ENCODE measurements around the gene IL17C. TPM values are rescaled to one million over a fixed set of nuclear protein-coding genes. Genes with fewer than 3 reads are reported as not detected.
A peak's percentile ranks its signal among the peaks of the same experiment; 100 is the strongest.

IL17C gene
- total RNA-seq, 2 donors from 2014 or later = not detected

DNA sequence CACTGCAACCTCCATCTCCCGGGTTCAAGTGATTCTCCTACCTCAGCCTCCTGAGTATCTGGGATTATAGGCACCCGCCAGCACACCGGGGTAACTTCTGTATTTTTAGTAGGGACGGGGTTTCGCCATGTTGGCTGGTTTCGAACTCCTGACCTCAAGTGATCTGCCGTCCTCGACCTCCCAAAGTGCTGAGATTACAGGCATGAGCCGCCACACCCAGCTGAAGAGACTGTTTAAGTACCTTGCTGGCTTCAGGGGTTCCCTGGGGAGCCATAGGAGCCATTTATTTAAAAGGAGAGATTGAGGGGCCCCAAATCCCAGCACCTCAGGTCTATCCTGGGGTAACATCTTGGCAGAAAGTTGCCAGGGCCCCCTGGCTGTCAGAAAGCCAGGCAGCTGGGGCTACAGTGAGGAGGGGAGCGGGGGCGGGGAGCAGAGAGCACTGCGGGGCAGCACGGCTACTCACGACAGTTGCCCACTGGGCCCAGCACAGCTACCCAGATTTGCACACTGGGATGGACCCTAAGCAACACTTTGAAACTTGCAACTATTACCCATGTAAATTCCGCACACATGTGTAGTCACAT is 46.3 kb downstream of the IL17C start:
- TF ChIP-seq CTCF (IDR thresholded peaks at IDR 0.05) = no peak
- H3K27me3 ChIP-seq = peaks cover 7% of the 10 kb centered on the region
- H3K36me3 ChIP-seq = no peaks in the 10 kb centered on the region
- intact Hi-C loops (cut with DNase I) = no loop called here
- no peaks in the 10 kb centered on the region for H3K9me3 ChIP-seq
- H3K4me3 ChIP-seq = no peak overlapping the region
- H3K4me1 ChIP-seq = peaks cover 13% of the 10 kb centered on the region
- no peak for DNase-seq
- peak overlapping the region in 1 of 2 donors; percentile 40 for H3K9ac ChIP-seq (ENCODE audit: low read depth in 2 of 2, low read length in 2 of 2)
- no peak overlapping the region for H3K27ac ChIP-seq

DNA sequence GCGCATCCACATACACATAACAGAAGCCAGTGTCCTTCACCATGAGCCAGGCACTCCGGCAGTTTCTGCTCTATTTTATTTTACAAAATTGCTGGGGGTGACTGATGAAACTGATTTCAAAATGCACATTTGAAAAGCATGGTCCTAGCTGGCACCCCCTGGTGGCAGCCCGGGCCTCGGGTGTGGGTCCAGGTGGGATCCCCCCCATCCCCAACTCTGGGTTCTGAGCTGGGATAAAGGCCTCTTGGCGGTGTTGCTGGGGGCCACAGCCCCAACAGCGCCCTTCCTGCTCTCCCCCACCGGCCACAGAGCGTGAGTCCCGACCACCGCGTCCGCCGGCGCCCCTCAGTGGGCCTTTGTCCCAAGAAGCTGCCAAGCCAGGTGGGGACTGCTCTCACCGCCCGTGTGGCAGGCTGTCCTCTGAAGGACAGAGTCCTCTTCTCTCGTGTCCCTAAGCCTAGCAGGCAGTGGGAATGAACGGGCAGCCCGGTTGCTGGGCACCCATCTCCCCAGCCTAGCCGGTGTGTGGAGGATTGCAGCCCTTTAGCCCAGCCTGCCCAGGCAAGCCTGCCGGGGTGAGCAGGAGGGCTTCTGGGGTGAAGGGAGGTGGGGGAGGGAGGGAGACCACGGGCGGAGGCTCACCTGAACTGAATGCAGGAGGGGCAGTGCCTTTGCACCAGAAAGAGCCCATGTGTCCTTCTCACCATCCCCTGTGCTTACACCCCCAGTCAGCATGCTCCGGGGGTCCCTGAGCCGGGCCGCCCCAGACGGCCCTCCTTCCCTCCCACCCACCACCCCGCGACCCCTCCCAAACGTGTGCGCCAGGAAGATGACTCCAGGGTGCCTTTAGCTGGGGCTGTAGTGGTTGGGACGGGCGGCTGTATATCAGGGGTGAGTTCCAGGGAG is 47.0 kb downstream of the IL17C start:
- peak overlapping the region; percentile 56 for H3K4me3 ChIP-seq
- H3K27ac ChIP-seq = no peak overlapping the region
- peak; percentile 24 for TF ChIP-seq CTCF (IDR thresholded peaks at IDR 0.05)
- peaks cover 7% of the 10 kb centered on the region for H3K27me3 ChIP-seq
- H3K4me1 ChIP-seq = peaks cover 13% of the 10 kb centered on the region
- peak overlapping the region; percentile 40 to 46 for H3K9ac ChIP-seq (ENCODE audit: low read depth in 2 of 2, low read length in 2 of 2)
- H3K36me3 ChIP-seq = no peaks in the 10 kb centered on the region
- H3K9me3 ChIP-seq = no peaks in the 10 kb centered on the region
- DNase-seq = no peak
- intact Hi-C loops (cut with DNase I) = no loop called here

DNA sequence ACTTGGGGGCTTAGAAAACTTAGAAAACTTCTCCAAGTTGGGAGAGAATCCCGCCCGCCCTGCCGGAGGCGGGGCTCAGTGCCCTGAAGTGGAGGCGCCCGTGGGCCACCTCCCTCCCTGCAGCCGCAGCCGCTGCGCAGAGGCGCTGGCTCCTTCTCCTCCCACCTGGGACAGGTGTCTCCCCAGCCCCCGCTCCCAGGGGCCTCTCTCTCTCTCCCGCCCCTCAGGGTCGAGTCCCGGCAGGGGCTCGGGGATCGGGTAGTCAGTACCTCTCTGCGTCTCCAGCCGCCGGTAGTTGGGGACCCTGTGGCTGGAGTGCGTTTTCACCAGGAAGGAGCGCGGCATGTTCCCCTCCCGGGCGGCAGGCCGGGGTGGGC is 47.7 kb downstream of the IL17C start:
- DNase-seq = no peak
- Histone ChIP-seq H3K9ac (ENCODE audit: low read depth in 2 of 2, low read length in 2 of 2) (peak overlapping the region; percentile 40 to 46), H3K27ac (no peak overlapping the region), H3K27me3 (peaks cover 7% of the 10 kb centered on the region), H3K4me3 (peak overlapping the region; percentile 56), H3K4me1 (peaks cover 13% of the 10 kb centered on the region), H3K36me3 (no peaks in the 10 kb centered on the region), H3K9me3 (no peaks in the 10 kb centered on the region)
- intact Hi-C loops (cut with DNase I) = no loop called here
- TF ChIP-seq CTCF (IDR thresholded peaks at IDR 0.05) = no peak

DNA sequence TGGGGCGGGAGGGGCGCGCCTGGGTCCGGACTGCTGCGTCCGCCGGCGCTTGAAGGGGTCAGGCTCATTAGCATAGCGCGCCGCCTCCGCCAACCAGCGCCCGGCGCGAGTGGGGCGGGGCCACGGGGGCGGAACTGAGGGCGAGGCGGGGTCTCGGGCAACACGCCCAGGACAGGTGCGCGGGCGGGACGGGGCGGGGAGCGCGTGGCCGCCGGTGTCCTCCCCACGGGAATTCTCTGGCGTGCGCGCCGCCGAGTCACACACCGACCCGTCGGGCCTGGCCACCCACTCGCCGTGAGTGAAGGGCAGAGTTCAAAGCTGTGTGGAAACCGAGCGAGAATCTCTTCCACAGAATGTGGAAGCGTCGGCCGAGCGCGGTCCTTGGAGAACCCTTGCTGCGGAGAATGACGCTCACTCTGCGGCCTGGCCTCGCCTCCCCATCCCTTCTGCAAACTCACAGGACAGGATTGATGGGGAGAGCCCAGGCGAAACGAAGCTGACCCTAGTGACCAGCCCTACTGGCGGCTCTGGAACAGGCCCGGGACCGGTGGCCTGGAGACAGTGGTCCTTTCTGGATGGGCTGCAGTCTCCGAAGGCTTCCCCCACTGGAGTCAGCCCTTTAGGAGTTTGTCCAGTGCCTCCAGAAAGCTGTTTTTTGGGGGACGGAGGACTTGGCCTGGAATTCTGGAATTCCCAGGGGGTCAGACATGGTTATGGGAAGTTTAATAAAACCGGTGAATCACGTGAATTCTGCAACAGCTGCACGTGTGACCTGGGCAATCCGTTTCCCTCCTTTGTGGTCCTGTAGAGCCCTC is 48.3 kb downstream of the IL17C start, which contains the start of gene SNAI3:
Gene SNAI3 (minus strand): TSS at position 69 of the 815 bp plus-strand sequence. CDS start 101 bp downstream, outside the sequence.
- Histone ChIP-seq H3K27me3 (peaks cover 7% of the 10 kb centered on the region), H3K4me3 (peak within 1 kb of the TSS; percentile 56), H3K4me1 (peaks cover 13% of the 10 kb centered on the region), H3K9ac (ENCODE audit: low read depth in 2 of 2, low read length in 2 of 2) (peak within 1 kb of the TSS; percentile 40 to 46), H3K36me3 (no peaks in the 10 kb centered on the region), H3K27ac (no peak within 1 kb of the TSS), H3K9me3 (no peaks in the 10 kb centered on the region)
- peak; percentile 95 for DNase-seq
- intact Hi-C loops (cut with DNase I) = no loop called here
- no peak for TF ChIP-seq CTCF (IDR thresholded peaks at IDR 0.05)

GRCh38 chr16:88687254-88687576 is 48.8 kb downstream of the IL17C start:
- H3K27ac ChIP-seq = no peak overlapping the region
- peaks cover 7% of the 10 kb centered on the region for H3K27me3 ChIP-seq
- intact Hi-C loops (cut with DNase I) = no loop called here
- no peaks in the 10 kb centered on the region for H3K9me3 ChIP-seq
- no peak overlapping the region for H3K4me3 ChIP-seq
- peaks cover 14% of the 10 kb centered on the region for H3K4me1 ChIP-seq
- H3K36me3 ChIP-seq = no peaks in the 10 kb centered on the region
- no peak for DNase-seq
- no peak overlapping the region for H3K9ac ChIP-seq (ENCODE audit: low read depth in 2 of 2, low read length in 2 of 2)
- no peak for TF ChIP-seq CTCF (IDR thresholded peaks at IDR 0.05)
